Bone marrow (tissue), 2 donors: ENCODE results near the gene SFSWAP.
"Not testable (repeated sequence)": the region's sequence is repeated elsewhere in the genome, so short reads cannot be mapped to it uniquely, and the experiment has no call there.

Source experiments
- DNase-seq, 2 donors: peaks; one replicate each; lab custom pipeline; 2025; lab: John Stamatoyannopoulos, UW

Gene SFSWAP

DNA sequence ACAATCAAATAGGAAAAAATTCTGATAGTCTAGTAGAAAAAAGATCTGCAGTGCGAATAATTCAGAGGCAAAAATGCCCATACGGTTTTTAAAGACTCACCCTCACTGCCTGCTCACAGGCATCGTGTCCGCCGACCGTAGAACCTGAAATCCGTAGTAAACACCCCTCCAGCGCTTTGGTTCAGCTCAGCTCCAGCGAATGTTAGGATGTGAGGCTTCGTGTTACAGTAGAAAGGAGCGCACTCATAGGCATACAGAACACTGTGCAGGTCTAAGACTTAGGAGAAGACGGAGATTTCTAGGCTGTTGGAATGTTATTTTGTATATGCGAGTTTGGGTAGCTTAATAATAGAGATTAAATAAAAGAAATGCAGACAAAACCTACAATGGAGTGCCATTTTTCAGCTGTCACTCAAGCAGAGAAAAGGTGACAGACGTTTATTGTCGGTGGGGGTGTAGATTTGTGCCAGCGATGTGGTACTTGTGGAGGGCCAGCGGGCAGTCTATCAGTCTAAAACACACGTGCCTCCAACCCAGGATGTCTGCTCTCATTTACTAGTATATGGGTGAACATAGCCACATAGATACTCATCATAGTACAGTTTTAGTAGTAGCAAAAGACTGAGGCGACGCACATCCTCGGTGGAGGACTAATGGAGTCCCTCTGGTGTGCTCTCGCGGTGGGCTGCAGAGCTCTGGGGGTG is 25.7 kb downstream of the SFSWAP start:
- no peak for DNase-seq

- DNase-seq = no peak
Measured at GRCh38 chr12:131737150-131737827, 26.4 kb downstream of the SFSWAP start.

- DNase-seq = no peak
Measured at GRCh38 chr12:131738196-131738595, 27.3 kb downstream of the SFSWAP start.

DNA sequence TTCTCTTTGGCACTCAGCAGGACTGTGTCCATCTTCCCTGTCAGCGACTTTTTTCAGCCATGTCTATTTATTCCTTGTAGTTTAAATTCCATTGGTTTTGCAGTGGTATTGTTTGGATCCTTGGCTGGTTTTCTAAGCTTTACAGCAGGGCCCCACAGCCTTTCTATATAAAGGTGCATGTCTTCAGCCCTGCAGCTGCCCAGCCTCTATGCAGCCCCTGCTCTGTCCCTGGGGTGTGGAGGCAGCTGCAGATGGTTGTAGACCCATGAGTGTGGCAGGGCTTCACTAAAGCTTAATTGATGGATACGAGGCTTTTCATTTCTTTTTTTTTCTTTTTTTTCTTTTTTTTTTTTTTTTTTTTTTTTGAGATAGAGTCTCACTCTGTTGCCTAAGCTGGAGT is 29.7 kb downstream of the SFSWAP start:
- DNase-seq = no peak

DNA sequence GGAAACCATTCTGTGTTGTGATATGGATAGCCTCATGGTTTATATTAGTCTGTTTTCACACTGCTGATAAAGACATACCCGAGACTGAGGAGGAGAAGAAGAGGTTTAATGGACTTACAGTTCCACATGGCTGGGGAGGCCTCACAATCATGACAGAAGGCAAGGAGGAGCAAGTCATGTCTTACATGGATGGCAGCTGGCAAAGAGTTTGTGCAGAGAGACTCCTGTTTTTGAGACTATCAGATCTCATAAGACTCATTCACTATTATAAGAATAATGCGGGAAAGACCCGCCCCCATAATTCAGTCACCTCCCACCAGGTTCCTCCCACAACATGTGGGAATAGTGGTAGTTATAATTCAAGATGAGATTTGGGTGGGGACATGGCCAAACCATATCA is 31.9 kb downstream of the SFSWAP start:
- not testable (repeated sequence) for DNase-seq

- not testable (repeated sequence) for DNase-seq
Measured at GRCh38 chr12:131743410-131743809, 32.5 kb downstream of the SFSWAP start.

DNA sequence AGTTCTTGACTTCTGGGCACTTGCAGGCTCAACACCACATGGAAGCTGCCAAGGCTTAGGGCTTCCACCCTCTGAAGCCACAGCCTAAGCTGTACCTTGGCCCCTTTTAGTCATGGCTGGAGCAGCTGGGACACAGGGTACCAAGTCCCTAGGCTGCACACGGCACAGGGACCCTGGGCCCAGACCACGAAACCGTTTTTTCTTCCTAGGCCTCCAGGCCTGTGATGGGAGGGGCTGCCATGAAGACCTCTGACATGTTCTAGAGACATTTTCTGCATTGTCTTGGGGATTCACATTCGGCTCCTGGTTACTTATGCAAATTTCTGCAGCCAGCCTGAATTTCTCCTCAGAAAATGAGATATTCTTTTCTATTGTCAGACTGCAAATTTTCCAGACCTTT is 33.0 kb downstream of the SFSWAP start:
- not testable (repeated sequence) for DNase-seq

- not testable (repeated sequence) for DNase-seq
Measured at GRCh38 chr12:131744675-131745074, 33.8 kb downstream of the SFSWAP start.

DNA sequence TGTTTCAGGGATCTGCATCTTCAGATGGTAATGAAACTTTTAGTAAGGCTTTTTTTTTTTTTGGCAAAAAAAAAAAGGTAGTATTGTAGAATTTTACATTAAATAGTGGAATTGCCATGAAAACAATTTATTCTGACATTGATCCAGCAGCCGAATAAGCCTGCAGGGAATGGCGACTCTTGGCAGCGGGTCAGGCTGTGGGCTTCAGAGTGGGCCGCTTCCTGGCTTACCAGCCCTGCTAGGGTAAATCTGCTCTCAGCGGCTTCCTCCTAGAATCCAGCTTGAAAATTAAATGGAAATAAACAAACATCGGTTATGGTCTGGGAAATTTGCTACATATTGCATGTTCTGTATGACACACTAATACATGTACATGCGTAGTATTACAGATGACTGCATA is 34.8 kb downstream of the SFSWAP start:
- DNase-seq = no peak

DNA sequence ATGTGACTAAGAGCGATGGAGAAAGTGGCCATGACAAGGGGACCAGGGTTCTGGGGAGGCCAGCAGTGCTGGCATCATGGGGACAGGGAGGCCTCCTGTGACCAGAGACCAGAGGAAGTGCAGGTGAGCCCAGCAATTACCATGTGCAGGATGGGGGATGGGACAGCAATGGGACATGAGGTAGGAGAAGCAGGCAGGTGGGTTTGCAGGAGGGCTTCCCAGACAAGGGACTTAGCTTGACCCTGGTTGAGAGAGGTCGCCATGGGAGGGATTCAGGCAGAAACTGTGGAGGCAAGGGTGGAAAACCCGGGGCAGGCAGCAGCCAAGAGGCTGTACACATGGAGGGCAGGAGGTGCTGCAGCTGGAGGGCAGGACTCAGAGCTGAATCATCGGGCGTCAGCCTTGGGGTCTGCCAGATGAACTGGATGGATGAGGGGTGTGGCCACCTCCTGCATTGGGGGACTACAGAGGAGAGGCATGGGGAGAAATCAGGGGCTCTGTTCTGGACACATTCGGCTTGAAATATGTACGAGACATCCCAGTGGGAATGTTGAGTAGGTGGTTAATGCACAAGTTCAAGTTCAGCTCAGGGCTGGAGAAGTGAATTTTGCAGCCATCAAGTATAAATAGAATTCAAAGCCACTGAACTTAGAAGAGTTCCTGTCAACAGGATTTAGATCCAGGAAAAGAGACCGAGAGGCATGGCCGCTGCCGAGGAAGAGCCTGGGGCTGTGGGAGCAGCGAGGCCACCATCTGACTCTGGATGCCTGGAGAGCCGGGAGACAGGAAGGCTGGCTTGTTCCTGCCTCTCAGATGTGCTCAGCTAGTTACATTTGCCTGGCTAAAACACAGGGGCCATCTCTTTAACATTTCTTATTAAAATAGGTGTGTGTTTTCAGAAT is 36.6 kb downstream of the SFSWAP start:
- no peak for DNase-seq

DNA sequence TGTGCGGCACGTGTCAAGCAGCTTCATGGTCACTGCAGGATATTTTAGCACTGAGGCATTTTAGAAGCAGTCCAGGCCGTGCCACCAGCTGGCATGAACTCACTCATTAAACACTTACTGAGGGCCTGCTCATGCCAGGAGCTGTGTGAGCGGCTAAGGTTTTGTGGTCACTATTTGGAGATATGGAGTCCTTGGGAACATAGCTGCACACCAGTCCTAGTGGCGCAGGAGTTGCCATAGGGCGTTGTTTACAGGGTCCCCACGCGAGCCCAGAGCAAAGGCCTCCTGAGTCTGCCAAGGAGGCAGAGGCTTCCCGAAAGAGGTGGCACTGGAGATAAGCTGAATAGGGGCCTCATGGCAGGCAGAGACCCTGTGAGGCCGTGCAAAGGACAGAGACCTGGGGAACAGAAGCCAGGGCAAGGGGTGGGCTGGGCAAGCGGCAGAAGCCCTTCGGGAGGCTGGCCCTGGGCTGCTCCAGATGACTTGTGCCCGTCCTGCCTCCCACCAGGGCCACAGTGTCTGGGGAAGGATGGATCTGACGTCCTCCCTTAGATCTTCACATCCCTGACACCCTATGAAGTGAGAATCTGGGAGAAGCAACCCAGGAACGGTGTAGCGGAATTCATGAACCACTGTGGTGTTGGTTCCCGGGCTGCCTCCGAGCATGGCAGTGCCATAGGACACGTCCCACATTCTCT is 38.9 kb downstream of the SFSWAP start:
- no peak for DNase-seq

GRCh38 chr12:131751335-131751734 is 40.4 kb downstream of the SFSWAP start:
- no peak for DNase-seq

GRCh38 chr12:131752451-131752850 is 41.6 kb downstream of the SFSWAP start:
- DNase-seq = no peak

DNA sequence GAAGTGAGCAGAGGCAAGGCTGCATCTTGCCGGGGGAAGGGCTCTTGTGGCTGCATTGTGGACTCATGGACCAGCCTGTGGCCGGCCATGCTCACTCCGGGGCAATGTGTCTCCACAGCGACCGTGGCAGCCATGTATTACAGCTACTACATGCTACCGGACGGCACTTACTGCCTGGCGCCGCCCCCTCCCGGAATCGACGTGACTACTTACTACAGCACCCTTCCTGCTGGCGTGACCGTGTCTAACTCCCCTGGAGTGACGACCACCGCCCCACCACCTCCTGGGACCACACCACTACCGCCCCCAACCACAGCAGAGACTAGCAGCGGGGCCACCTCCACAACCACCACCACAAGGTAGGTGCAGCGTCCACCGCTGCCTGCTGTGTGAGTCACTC is 42.1 kb downstream of the SFSWAP start:
- no peak for DNase-seq

DNA sequence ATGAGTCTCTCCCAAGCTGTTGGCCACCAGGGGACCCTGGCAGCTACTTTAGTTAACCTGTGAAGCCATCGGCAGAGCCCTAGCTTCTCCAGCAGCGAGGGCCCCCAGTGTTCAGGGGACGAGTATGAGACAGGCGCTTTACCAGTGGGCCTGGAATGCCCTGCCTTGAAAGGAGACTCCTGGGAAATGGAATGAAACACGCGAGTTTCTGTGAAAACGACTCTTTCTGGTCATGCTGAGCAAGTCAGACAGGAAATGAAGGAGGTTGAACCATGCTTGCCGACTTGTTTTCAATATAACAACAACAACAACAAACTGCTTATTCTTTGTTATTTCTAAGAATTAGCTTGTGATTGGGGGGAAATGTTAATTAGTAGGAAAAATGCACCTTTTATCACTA is 42.9 kb downstream of the SFSWAP start:
- DNase-seq = no peak

DNA sequence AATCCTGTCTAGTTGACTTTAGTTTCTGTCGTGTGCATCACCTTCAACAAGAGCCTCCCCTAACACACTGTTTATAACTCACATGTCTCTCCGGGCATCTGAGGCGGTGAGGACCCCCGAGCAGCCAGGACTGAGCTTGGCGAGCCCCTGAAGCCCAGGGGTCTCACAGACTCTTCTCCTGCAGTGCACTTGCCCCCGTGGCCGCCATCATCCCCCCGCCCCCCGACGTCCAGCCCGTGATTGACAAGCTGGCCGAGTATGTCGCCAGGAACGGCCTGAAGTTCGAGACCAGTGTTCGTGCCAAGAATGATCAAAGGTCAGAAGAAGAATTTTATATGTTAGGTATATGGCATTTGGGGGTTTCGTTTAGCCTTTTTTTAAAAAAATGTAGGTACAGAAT is 43.3 kb downstream of the SFSWAP start:
- DNase-seq = no peak

- DNase-seq = no peak
Measured at GRCh38 chr12:131755305-131756113, 44.6 kb downstream of the SFSWAP start.

DNA sequence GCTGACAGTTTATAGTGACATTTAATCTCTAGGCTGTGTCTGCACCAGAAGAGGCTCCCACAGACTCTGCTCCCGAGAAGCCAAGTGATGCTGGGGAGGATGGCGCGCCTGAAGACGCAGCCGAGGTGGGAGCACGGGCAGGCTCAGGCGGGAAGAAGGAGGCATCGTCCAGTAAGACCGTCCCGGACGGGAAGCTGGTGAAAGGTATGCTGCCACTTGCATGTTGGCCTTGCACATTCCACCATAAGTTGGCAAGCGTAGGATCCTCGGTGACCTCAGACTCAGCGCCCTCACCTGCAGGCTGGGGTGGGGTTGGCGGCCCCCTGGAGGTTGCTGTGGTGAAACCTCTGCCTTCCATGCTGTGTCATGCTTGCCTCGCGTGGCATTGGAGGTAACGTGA is 45.6 kb downstream of the SFSWAP start:
- no peak for DNase-seq

GRCh38 chr12:131757111-131757510 is 46.2 kb downstream of the SFSWAP start:
- no peak for DNase-seq

DNA sequence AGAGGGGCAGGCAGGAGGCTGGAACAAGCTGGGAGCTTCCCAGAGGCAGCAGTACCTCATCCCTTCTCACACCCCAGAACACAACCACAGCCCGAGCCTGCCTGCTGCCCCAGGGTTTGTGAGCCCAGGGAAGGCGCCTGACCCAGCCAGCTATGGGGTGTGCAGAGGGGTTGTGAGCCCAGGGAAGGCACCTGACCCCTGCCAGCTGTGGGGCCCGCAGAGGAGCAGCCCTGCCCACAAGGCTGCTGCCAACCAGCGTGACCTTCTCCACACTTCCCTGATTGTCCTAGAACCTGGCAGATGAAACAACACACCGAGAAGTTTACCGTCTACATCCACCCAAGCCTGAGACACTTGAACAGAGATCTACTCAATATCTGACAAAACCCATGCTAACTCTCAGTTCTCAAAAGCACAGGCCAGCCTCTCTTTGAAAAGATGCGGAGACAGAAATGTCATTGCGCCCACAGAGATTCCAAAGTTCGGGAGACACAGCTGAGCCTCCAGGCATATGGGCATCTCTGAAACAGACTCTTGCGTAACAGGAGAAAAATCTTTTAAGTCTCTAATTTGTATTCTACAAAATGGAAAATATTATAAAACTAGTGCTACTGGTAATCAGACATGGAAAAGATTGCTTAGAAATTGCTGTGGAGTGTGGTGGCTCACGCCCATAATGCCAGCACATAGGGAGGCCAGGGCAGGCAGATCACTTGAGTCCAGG is 47.3 kb downstream of the SFSWAP start:
- no peak for DNase-seq

DNA sequence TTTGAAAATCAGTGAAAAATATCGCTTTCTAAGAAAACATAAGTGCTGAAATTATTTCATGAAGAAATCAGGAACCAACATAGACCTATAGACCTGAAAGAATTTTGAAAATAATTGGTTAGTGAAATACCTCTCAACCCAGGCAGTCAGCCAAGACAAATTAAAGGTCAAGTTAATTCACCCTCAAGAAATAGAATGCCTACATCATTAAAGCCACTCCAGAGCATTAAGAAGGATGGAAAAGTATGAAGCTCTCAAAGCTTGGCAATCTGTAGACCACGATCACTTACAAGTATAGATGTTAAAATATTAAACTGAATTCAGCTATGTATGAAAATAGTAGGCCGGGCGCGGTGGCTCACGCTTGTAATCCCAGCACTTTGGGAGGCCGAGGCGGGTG is 48.3 kb downstream of the SFSWAP start:
- DNase-seq = no peak
